HG02588 (cell line): Measurements from ENCODE around the gene TMEM30B.

Experiments used
- ATAC-seq: cut with Tn5 transposase; IDR thresholded peaks from one replicate; pipeline ENCODE4 v1.9.1; 2021; ENCODE audit warnings: mild to moderate bottlenecking, moderate library complexity; ENCODE audit not compliant: unreplicated experiment

Gene TMEM30B

GRCh38 chr14:61238611-61239245, 42.4 kb downstream of the TMEM30B start:
- ATAC-seq = no peak

- ATAC-seq = no peak
These were observed 46.8 kb downstream of the TMEM30B start for GRCh38 chr14:61234215-61234916.

DNA sequence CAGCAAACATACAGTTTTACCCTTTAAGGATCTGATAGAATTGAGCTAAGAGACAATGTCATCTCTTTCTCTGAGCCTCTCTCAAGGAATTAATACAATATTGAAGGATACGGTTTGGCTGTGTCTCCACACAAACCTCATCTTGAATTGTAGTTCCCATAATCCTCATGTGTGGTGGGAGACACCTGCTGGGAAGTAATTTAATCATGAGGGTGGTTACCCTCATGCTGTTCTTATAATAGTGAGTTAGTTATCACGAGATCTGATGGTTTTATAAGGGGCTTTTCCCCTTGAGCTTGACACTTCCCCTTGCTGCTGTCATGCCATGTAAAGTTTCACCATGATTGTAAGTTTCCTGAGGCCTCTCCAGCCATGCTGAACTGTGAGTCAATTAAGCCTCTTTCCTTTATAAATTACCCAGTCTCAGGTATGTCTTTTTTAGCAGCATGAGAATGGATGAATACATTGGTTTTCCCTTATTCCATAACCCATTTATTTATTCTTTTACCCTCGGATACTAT, 47.6 kb downstream of the TMEM30B start:
- ATAC-seq = no peak

DNA sequence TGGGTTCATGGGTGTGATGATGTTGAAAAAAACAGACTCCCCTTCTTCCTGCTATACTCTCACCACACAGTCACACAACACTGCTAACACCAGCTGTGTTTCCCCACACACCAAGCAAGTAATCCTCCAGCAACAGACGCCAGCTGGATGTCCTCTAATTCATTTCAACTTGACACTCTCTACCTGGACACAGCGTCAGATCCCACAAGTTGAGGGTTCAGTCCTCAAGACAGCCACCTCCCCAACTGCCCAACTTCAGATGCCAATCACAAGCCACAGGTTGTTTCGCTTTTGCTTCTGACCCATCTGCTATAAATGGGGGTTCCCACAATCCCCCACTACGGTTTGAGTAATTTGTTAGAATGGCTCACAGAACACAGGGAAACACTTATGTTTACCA, 49.3 kb downstream of the TMEM30B start:
- ATAC-seq = no peak

DNA sequence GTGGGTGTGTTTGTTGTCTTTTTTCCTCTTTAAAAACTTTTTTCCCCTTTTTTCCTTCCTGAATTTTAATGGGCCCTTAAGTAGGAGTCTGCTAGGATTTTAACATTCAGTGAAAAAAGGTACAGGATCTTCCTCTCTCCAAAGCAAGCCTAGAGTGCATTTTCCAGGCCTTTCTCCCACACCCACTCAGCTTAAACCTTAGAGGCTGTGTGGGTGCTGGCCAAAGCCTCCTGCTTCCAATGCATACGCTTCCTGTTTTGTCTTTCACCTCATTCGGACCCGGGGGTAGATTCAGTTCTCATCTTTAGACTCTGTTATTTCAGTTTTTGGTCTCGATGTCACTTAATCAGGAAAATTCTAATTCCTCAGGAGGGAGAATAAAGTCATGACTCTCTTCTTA, 51.2 kb downstream of the TMEM30B start:
- no peak for ATAC-seq

GRCh38 chr14:61229475-61229888, 51.7 kb downstream of the TMEM30B start:
- ATAC-seq = no peak

DNA sequence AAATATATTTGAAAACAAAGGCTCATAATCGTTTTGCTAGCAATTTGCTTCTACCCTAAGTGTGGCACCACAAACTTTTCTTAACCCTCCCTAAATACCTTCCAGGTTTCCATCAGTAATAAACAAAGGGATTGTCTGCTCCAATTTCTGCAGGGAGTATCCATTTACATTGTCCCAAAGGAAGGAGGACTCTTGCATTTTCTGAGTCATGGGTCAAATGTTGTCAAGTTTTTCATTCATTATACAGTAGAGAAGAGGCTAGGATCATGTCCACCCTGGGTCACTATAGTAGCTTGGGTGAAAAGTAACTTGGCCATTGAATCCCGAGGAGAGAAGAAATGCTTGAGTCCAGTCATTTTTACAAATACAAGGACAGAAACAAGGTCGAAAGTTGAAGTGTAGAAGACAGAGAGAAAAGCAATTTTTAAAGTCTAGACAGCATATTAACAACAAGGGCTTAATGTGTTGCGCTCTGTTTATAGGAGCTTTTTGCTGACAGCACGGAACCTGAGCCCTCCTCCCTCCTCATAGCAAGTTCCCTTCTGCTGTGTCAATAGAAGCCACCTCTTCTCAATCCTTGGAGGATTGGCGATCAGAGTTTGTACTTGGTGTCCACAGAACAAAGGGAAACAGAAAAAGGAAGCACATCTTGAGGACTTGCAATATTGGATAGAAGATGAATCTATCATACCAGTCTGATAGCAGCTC, 53.1 kb downstream of the TMEM30B start:
- ATAC-seq = no peak
